ENCODE measurements around the gene HEXB. TPM values are rescaled to one million over a fixed set of nuclear protein-coding genes. Genes with fewer than 3 reads are reported as not detected.

The HEXB gene
- total RNA-seq, 4 donors from 2014 or later, result 89.3 to 462 (median 184) TPM

DNA sequence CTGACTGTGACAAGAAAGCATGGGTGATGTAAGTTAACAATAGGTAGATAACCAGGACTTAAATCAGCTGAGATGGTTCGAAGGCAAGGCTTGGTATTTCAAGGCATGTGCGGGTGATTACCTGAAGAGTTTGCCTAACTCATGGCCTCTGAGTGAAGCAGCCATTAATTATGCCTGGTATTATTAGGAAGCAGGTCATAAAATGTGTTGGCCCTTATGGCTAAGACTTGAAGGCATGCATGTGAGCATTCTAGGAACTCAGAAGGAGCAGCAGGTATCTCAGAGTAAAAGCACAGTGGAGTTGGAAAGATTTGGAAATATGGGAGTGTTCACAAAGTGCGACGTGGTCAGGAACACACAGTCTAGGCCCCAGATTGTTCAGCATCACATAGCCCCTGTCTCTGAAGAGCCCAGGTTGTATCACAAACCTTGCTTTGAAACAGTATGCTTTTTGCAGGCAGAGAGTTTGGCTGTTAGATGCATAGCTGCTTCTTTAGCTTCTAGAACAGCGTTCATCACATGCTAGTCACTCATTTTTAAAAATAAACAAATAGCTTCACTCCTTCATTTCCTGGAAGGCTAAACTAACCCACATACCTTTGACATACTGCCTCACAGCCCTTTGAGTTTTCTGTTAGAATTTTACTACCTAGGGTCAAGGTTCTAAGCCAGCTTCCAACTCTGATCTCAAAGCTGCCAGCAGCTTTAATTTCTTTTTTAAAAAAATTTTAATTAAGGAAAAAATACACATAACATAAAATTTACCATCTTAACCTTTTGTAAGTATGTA lies 2.1 kb downstream of the HEXB start:
- no peak for TF ChIP-seq CTCF (IDR thresholded peaks at IDR 0.05; ENCODE audit: low read depth)

DNA sequence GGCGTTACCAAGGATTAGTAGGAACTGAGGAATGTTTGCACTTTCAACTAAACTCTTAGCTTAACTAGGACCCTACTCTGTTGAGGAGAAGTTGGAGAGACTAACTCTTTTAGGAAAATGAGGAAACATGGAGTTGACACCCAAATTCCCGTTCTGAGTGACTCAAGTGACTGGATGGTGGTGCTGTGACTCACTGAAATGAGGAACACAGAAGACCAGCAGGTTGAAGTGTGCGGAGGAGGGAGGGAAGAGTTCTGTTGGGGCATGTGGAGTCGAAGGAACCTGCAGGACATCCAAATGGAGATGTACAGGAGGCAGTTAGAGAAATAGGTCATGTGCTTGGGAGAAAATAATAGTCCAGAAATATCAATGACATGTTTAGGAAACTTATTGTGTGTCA lies 8.2 kb downstream of the HEXB start:
- no peak for TF ChIP-seq CTCF (IDR thresholded peaks at IDR 0.05; ENCODE audit: low read depth)

- TF ChIP-seq CTCF (IDR thresholded peaks at IDR 0.05; ENCODE audit: low read depth), result no peak
Observed at GRCh38 chr5:74717596-74717995, 32.6 kb downstream of the HEXB start.

DNA sequence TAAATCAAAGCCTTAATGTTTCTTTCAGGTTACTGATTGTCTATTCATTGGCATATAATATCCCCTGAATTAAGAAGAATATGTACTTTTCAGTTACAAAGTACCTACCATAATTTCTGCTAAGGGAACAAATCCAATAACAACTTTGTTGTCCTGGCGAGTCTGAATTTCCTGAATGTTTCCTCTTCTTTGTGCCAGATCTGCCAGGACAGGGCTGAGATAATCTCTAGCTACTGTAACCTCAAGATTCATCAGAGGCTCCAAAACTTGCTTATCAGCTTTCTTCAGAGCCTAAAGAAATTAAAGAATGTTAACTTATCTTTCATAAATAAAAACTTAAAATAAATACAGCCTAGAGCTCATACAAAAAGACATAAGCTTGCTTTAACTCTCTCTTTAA lies 37.2 kb downstream of the HEXB start:
- no peak for TF ChIP-seq CTCF (IDR thresholded peaks at IDR 0.05; ENCODE audit: low read depth)

DNA sequence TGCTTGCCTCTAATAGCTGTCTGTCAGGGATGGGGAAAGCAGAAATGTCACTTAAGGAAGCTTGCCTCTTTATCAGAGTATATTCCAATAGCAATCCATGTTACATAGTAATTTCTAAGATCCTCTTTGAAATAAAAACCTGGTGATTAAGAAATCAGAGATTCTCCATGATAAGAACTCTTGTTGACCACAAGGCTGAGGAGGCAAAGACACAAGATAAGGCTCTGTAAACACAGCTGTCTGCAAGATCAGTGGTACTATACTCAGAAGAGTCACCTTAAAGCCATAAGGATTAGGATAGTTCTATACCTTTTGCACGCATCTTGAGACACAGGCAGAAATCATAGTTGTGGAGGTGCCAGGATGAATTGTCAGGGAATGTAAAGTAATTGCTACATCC lies 40.3 kb downstream of the HEXB start:
- no peak for TF ChIP-seq CTCF (IDR thresholded peaks at IDR 0.05; ENCODE audit: low read depth)

GRCh38 chr5:74736759-74737158 lies 51.7 kb downstream of the HEXB start:
- TF ChIP-seq CTCF (IDR thresholded peaks at IDR 0.05; ENCODE audit: low read depth), result no peak

- TF ChIP-seq CTCF (IDR thresholded peaks at IDR 0.05; ENCODE audit: low read depth), result no peak
Observed at GRCh38 chr5:74738406-74738805, 53.4 kb downstream of the HEXB start.

All from subcutaneous adipose tissue (tissue), 4 donors.